Hematopoietic multipotent progenitor cell treated with erythropoietin and hydrocortisone succinate and interleukin-3 and kit ligand, for 17 days (in vitro differentiated cells): ENCODE results near the gene ATP1A4.
"Not testable (repeated sequence)": the region's sequence is repeated elsewhere in the genome, so short reads cannot be mapped to it uniquely, and the experiment has no call there.

Experiments
- DNase-seq: peaks from one replicate; pipeline ENCODE4 v3.0.0-alpha.2; 2015; ENCODE audit warnings: low spot score

Gene ATP1A4

GRCh38 chr1:160124705-160125478, 26.5 kb upstream of the ATP1A4 start:
- no peak for DNase-seq

GRCh38 chr1:160125746-160126145, 25.7 kb upstream of the ATP1A4 start:
- DNase-seq: no peak

GRCh38 chr1:160126342-160126741, 25.1 kb upstream of the ATP1A4 start:
- not testable (repeated sequence) for DNase-seq

GRCh38 chr1:160127381-160127780, 24.0 kb upstream of the ATP1A4 start:
- no peak for DNase-seq

- DNase-seq: no peak
Measured at GRCh38 chr1:160127865-160128523, 23.4 kb upstream of the ATP1A4 start.

GRCh38 chr1:160128636-160129035, 22.8 kb upstream of the ATP1A4 start:
- no peak for DNase-seq

- no peak for DNase-seq
Measured at GRCh38 chr1:160129046-160129445, 22.4 kb upstream of the ATP1A4 start.

- no peak for DNase-seq
Measured at GRCh38 chr1:160129558-160129957, 21.8 kb upstream of the ATP1A4 start.

- no peak for DNase-seq
Measured at GRCh38 chr1:160129966-160130365, 21.4 kb upstream of the ATP1A4 start.

- no peak for DNase-seq
Measured at GRCh38 chr1:160130486-160130885, 20.9 kb upstream of the ATP1A4 start.

GRCh38 chr1:160130939-160131338, 20.5 kb upstream of the ATP1A4 start:
- DNase-seq: no peak

- DNase-seq: no peak
Measured at GRCh38 chr1:160131803-160132565, 19.4 kb upstream of the ATP1A4 start.

- no peak for DNase-seq
Measured at GRCh38 chr1:160133990-160134770, 17.2 kb upstream of the ATP1A4 start.

GRCh38 chr1:160134791-160135572, 16.4 kb upstream of the ATP1A4 start:
- DNase-seq: no peak

GRCh38 chr1:160136121-160136925, 15.1 kb upstream of the ATP1A4 start:
- DNase-seq: no peak

GRCh38 chr1:160136926-160137200, 14.5 kb upstream of the ATP1A4 start:
- no peak for DNase-seq

GRCh38 chr1:160137216-160137862, 14.1 kb upstream of the ATP1A4 start:
- no peak for DNase-seq

GRCh38 chr1:160139840-160140239, 11.6 kb upstream of the ATP1A4 start:
- no peak for DNase-seq

- DNase-seq: no peak
Measured at GRCh38 chr1:160143695-160144094, 7.7 kb upstream of the ATP1A4 start.

- DNase-seq: no peak
Measured at GRCh38 chr1:160144921-160145320, 6.5 kb upstream of the ATP1A4 start.
